ENCODE results near the gene ACOD1. TPM values are rescaled to one million over a fixed set of nuclear protein-coding genes. Genes with fewer than 3 reads are reported as not detected.

Gene ACOD1
- total RNA-seq, 6 experiments from 2014 or later = not detected

DNA sequence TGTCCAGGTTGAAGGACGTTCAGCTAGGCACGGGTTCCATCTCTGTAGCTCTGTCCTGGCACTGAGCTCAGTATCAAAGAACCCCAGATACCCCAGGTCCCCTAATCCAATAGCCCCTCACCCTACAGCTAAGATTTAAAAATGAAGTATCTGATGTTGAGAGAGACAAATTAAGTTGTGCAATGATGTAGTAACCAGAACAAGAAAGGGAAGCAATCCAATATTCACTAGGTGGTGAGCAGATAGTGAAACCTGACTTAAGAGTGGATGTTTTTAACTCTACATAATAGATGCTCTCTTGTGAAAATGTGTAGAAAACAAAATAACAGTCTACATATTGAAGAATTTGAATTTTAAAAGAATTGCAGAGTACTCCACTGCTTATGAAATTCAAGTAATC lies 1.8 kb downstream of the ACOD1 start:
- DNase-seq = no peak
- Mint-ChIP-seq H3K27me3 (ENCODE audit: insufficient read depth) (peaks cover 5% of the 10 kb centered on the region), H3K36me3 (ENCODE audit: low read depth) (no peaks in the 10 kb centered on the region), H3K4me1 (ENCODE audit: low read depth) (peaks cover 15% of the 10 kb centered on the region), H3K9me3 (no peaks in the 10 kb centered on the region; the same call in 1 of the 2 replicates), H3K4me3 (no peak overlapping the region), H3K27ac (no peak overlapping the region)
- TF ChIP-seq, protein P1, sequence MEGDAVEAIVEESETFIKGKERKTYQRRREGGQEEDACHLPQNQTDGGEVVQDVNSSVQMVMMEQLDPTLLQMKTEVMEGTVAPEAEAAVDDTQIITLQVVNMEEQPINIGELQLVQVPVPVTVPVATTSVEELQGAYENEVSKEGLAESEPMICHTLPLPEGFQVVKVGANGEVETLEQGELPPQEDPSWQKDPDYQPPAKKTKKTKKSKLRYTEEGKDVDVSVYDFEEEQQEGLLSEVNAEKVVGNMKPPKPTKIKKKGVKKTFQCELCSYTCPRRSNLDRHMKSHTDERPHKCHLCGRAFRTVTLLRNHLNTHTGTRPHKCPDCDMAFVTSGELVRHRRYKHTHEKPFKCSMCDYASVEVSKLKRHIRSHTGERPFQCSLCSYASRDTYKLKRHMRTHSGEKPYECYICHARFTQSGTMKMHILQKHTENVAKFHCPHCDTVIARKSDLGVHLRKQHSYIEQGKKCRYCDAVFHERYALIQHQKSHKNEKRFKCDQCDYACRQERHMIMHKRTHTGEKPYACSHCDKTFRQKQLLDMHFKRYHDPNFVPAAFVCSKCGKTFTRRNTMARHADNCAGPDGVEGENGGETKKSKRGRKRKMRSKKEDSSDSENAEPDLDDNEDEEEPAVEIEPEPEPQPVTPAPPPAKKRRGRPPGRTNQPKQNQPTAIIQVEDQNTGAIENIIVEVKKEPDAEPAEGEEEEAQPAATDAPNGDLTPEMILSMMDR (IDR thresholded peaks at IDR 0.05) = no peak

DNA sequence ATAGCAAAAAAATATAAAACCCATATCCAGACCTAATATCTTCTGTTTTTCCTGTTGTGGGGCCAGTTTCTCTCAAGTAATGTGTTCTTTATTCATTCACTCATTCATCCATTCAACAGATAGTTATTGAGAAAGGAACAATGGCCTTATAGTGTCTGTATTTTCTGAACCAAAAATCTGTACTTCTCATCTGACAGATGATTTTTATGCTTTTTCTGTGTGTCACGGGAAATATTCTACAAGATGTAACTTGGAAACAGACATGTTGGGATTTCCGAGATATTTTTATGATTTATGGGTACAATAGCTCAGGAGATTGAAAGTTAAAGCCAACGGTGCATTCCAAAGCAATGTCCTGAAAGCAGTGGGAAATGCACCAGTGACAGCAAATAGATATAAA lies 5.7 kb downstream of the ACOD1 start:
- Mint-ChIP-seq H3K27ac (no peak overlapping the region), H3K4me1 (ENCODE audit: low read depth) (no peaks in the 10 kb centered on the region), H3K27me3 (ENCODE audit: insufficient read depth) (peaks cover 7% of the 10 kb centered on the region), H3K4me3 (no peak overlapping the region), H3K36me3 (ENCODE audit: low read depth) (no peaks in the 10 kb centered on the region), H3K9me3 (no peaks in the 10 kb centered on the region; the same call in 1 of the 2 replicates)
- TF ChIP-seq, protein P1 (IDR thresholded peaks at IDR 0.05) = no peak
- no peak for DNase-seq

DNA sequence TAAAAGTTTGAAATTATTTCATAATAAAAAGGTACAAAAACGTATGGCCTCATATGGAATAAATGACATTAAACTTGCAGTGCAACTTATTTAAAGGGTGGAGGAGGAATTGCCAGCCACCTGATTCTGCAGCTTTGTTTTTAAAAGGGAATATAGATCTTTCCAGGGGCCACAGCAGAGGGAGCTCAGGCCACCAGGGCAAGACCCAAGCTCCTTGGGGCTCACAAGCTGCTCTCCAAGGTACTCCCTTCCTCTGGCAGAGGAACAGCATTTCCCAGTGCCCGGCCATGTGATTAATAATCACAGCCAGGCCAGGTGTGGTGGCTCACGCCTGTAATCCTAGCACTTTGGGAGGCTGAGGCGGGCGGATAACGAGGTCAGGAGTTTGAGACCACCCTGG lies 6.2 kb downstream of the ACOD1 start:
- H3K27ac Mint-ChIP-seq = no peak overlapping the region
- no peaks in the 10 kb centered on the region for H3K36me3 Mint-ChIP-seq (ENCODE audit: low read depth)
- TF ChIP-seq, protein P1 (IDR thresholded peaks at IDR 0.05) = no peak
- peaks cover under 1% of the 10 kb centered on the region; the same call in 1 of the 2 replicates for H3K9me3 Mint-ChIP-seq
- DNase-seq = no peak
- H3K4me1 Mint-ChIP-seq (ENCODE audit: low read depth) = no peaks in the 10 kb centered on the region
- peaks cover 7% of the 10 kb centered on the region for H3K27me3 Mint-ChIP-seq (ENCODE audit: insufficient read depth)
- H3K4me3 Mint-ChIP-seq = no peak overlapping the region

DNA sequence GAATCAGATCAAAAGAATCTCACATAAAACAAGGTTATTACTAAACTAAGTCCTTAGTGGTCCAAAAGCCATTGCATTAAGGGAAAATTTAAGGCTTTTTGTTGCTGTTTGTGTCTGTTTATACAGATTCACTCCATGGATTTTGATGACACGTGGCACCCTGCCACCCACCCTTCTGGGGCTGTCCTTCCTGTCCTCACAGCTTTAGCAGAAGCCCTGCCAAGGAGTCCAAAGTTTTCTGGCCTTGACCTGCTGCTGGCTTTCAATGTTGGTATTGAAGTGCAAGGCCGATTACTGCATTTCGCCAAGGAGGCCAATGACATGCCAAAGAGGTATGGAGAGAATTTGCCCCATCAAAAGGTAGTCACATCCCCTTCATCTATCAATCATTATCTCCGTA lies 6.9 kb downstream of the ACOD1 start:
- H3K27me3 Mint-ChIP-seq (ENCODE audit: insufficient read depth) = peaks cover 7% of the 10 kb centered on the region
- DNase-seq = no peak
- no peaks in the 10 kb centered on the region for H3K4me1 Mint-ChIP-seq (ENCODE audit: low read depth)
- H3K27ac Mint-ChIP-seq = no peak overlapping the region
- no peak overlapping the region for H3K4me3 Mint-ChIP-seq
- peaks cover 1% of the 10 kb centered on the region; the same call in 1 of the 2 replicates for H3K36me3 Mint-ChIP-seq (ENCODE audit: low read depth)
- TF ChIP-seq, protein P1 (IDR thresholded peaks at IDR 0.05) = no peak
- peaks cover 7% of the 10 kb centered on the region for H3K9me3 Mint-ChIP-seq

DNA sequence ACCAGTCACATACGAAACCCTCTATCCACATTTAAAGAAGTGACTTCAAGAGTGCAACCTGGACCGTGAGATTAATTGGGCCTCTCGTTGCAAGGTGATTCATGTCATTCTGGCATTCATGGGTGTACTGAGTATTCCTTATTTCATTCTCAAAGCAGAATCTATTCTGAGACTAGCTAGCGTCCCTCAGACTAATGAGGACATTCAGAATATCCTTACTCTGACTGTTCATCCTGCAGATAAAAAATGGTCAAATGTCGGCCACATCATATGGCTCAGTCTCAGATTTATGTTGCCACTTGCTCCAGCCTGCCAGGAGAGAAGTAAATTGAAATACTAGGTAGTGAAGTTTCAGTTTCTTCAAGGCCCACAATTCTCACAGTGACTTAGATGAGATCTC lies 7.3 kb downstream of the ACOD1 start:
- TF ChIP-seq, protein P1 (IDR thresholded peaks at IDR 0.05) = no peak
- Mint-ChIP-seq H3K9me3 (peaks cover 12% of the 10 kb centered on the region), H3K36me3 (ENCODE audit: low read depth) (peaks cover 6% of the 10 kb centered on the region; the same call in 1 of the 2 replicates), H3K4me3 (no peak overlapping the region), H3K27me3 (ENCODE audit: insufficient read depth) (peaks cover 7% of the 10 kb centered on the region), H3K27ac (no peak overlapping the region), H3K4me1 (ENCODE audit: low read depth) (no peaks in the 10 kb centered on the region)
- no peak for DNase-seq
